HEK293T (cell line): Measurements from ENCODE around the gene NLRP12.

Experiments used
- ARNT ChIP-seq: fragments of 450-650 bp; IDR thresholded peaks from 2 replicates; pipeline ENCODE4 v1.6.1; 2017; ENCODE audit warnings: mild to moderate bottlenecking
- BHLHE40 ChIP-seq: fragments of 450-650 bp; IDR thresholded peaks from 2 replicates; pipeline ENCODE4 v1.6.1; 2016; ENCODE audit warnings: mild to moderate bottlenecking, moderate library complexity, borderline replicate concordance
- ELF4 ChIP-seq: fragments of 450-650 bp; IDR thresholded peaks from 2 replicates; pipeline ENCODE4 v1.6.1; 2017; ENCODE audit warnings: antibody characterized with exemption
- FOXK2 ChIP-seq: fragments of 450-650 bp; IDR thresholded peaks from 2 replicates; pipeline ENCODE4 v1.6.1; 2016; ENCODE audit warnings: mild to moderate bottlenecking
- FOXM1 ChIP-seq: fragments of 450-650 bp; IDR thresholded peaks from 2 replicates; pipeline ENCODE4 v1.6.1; 2017; ENCODE audit warnings: mild to moderate bottlenecking, borderline replicate concordance
- L3MBTL2 ChIP-seq: fragments of 450-650 bp; conservative IDR thresholded peaks from 2 replicates; pipeline ENCODE4 v1.6.1; 2016; ENCODE audit warnings: mild to moderate bottlenecking
- NFRKB ChIP-seq: fragments of 450-650 bp; IDR thresholded peaks from 2 replicates; pipeline ENCODE4 v1.6.1; 2016; ENCODE audit warnings: mild to moderate bottlenecking, moderate library complexity
- PKNOX1 ChIP-seq: fragments of 450-650 bp; IDR thresholded peaks from 2 replicates; pipeline ENCODE4 v1.6.1; 2016
- SP1 ChIP-seq: fragments of 450-650 bp; IDR thresholded peaks from 2 replicates; pipeline ENCODE4 v1.6.1; 2017
- SUZ12 ChIP-seq: fragments of 450-650 bp; IDR thresholded peaks from 2 replicates; pipeline ENCODE4 v1.6.1; 2016; ENCODE audit warnings: mild to moderate bottlenecking
- TARDBP ChIP-seq: fragments of 450-650 bp; IDR thresholded peaks from 2 replicates; pipeline ENCODE4 v1.6.1; 2016
- ZNF384 ChIP-seq: fragments of 450-650 bp; IDR thresholded peaks from 2 replicates; pipeline ENCODE4 v1.6.1; 2016

GRCh38 chr19:53865918-53866864 is 42.1 kb upstream of the NLRP12 start:
- TF ChIP-seq SUZ12 (no peak), FOXK2 (no peak), ELF4 (no peak), SP1 (no peak), PKNOX1 (no peak), FOXM1 (no peak), ZNF384 (no peak), BHLHE40 (no peak), L3MBTL2 (no peak), ARNT (no peak), NFRKB (no peak), TARDBP (no peak)
